Mesenchymal stem cell (in vitro differentiated cells and primary cell): Measurements from ENCODE around the gene LCP1.

Experiments
- DNase-seq: peaks from one replicate; pipeline ENCODE4 v3.0.0-alpha.2; 2013
- H2AFZ ChIP-seq: one replicate; pipeline ENCODE4 v1.6.1; 2013; ENCODE audit warnings: low read depth, mild to moderate bottlenecking, control low read depth, inconsistent platforms, low read length, moderate library complexity
- H2AK5ac ChIP-seq: 2 replicates; pipeline ENCODE4 v1.6.1; 2013; ENCODE audit warnings: low read length, moderate library complexity, mild to moderate bottlenecking, inconsistent platforms; ENCODE audit not compliant: severe bottlenecking
- H2BK120ac ChIP-seq: one replicate; pipeline ENCODE4 v1.6.1; 2013; ENCODE audit warnings: low read depth, mild to moderate bottlenecking, inconsistent platforms, low read length, moderate library complexity
- H2BK12ac ChIP-seq, 2 experiments: one replicate each; pipeline ENCODE4 v1.6.1; 2013; ENCODE audit warnings: inconsistent platforms in 2 of 2, low read length in 2 of 2, mild to moderate bottlenecking in 2 of 2, moderate library complexity in 2 of 2, control low read depth in 1 of 2
- H2BK15ac ChIP-seq: one replicate; pipeline ENCODE4 v1.6.1; 2013; ENCODE audit warnings: mild to moderate bottlenecking, low read depth, inconsistent platforms; ENCODE audit not compliant: poor library complexity, severe bottlenecking
- H2BK5ac ChIP-seq: 2 replicates; pipeline ENCODE4 v1.6.1; 2013; ENCODE audit warnings: low read depth, mild to moderate bottlenecking, low read length, control low read depth, inconsistent platforms; ENCODE audit not compliant: poor library complexity, severe bottlenecking
- H3K14ac ChIP-seq, 2 experiments: one replicate each; pipeline ENCODE4 v1.6.1; 2013; ENCODE audit warnings: inconsistent platforms in 2 of 2, low read length in 2 of 2, control low read depth in 1 of 2, mild to moderate bottlenecking in 1 of 2, moderate library complexity in 1 of 2
- H3K18ac ChIP-seq, 2 experiments: one replicate each; pipeline ENCODE4 v1.6.1; 2013; ENCODE audit warnings: inconsistent platforms in 2 of 2, low read length in 2 of 2, control low read depth in 1 of 2, low read depth in 1 of 2, mild to moderate bottlenecking in 1 of 2
- H3K23ac ChIP-seq, 2 experiments: one replicate each; pipeline ENCODE4 v1.6.1; 2013; ENCODE audit warnings: inconsistent platforms in 2 of 2, low read length in 2 of 2, mild to moderate bottlenecking in 2 of 2, moderate library complexity in 2 of 2, control low read depth in 1 of 2
- H3K27ac ChIP-seq: 2 replicates; pipeline ENCODE4 v1.5.1; 2013; ENCODE audit warnings: mild to moderate bottlenecking, moderate library complexity, low read length, control low read depth, inconsistent platforms; ENCODE audit not compliant: poor library complexity, severe bottlenecking
- H3K27me3 ChIP-seq, 2 experiments: 2 replicates each; pipeline versions ENCODE4 v1.6.1 to v1.7.0; 2013; ENCODE audit warnings: low read length in 2 of 2, mild to moderate bottlenecking in 2 of 2, moderate library complexity in 2 of 2, control low read depth in 1 of 2, inconsistent platforms in 1 of 2; ENCODE audit not compliant: control insufficient read depth in 1 of 2, insufficient read depth in 1 of 2
- H3K36me3 ChIP-seq, 2 experiments: 2 replicates each; pipeline versions ENCODE4 v1.6.1 to v1.7.0; 2013; ENCODE audit warnings: low read length in 2 of 2, control low read depth in 1 of 2, inconsistent platforms in 1 of 2, low read depth in 1 of 2, mild to moderate bottlenecking in 1 of 2; ENCODE audit not compliant: insufficient read depth in 2 of 2, control insufficient read depth in 1 of 2
- H3K4ac ChIP-seq, 2 experiments: one replicate each; pipeline ENCODE4 v1.6.1; 2013; ENCODE audit warnings: inconsistent platforms in 2 of 2, low read length in 2 of 2, mild to moderate bottlenecking in 2 of 2, moderate library complexity in 2 of 2, control low read depth in 1 of 2, low read depth in 1 of 2
- H3K4me1 ChIP-seq: 2 replicates; pipeline ENCODE4 v1.6.1; 2013; ENCODE audit warnings: low read depth, low read length, control low read depth; ENCODE audit not compliant: control insufficient read depth, insufficient read depth
- H3K4me2 ChIP-seq: 2 replicates; pipeline ENCODE4 v1.6.1; 2013; ENCODE audit warnings: low read length, mild to moderate bottlenecking, inconsistent platforms; ENCODE audit not compliant: poor library complexity, severe bottlenecking
- H3K4me3 ChIP-seq, 2 experiments: 2 replicates each; pipeline versions ENCODE4 v1.5.1 to v1.7.0; 2013; ENCODE audit warnings: low read length in 2 of 2, mild to moderate bottlenecking in 2 of 2, control low read depth in 1 of 2, low read depth in 1 of 2; ENCODE audit not compliant: insufficient read depth in 1 of 2
- H3K79me1 ChIP-seq: replicated peaks from 2 replicates; pipeline ENCODE4 v1.6.1; 2013; ENCODE audit warnings: mild to moderate bottlenecking, control low read depth, low read length, inconsistent platforms; ENCODE audit not compliant: poor library complexity, severe bottlenecking
- H3K9ac ChIP-seq: 2 replicates; pipeline ENCODE4 v1.7.0; 2013; ENCODE audit warnings: mild to moderate bottlenecking, low read length, moderate library complexity
- H3K9me3 ChIP-seq: 2 replicates; pipeline ENCODE4 v1.7.0; 2013; ENCODE audit warnings: mild to moderate bottlenecking, low read length; ENCODE audit not compliant: control insufficient read depth
- H4K8ac ChIP-seq: one replicate; pipeline ENCODE4 v1.6.1; 2013; ENCODE audit warnings: inconsistent platforms, mild to moderate bottlenecking, low read length, moderate library complexity
- H4K91ac ChIP-seq: one replicate; pipeline ENCODE4 v1.6.1; 2013; ENCODE audit warnings: mild to moderate bottlenecking, low read length, inconsistent platforms
- WGBS: methylation state at CpG from one replicate; pipeline ENCODE4 v1.1.7; 2013; ENCODE audit warnings: mixed read lengths; 5-methylcytosine and 5-hydroxymethylcytosine counted together

The LCP1 gene

GRCh38 chr13:46106839-46107371, 75.1 kb downstream of the LCP1 start:
- Histone ChIP-seq H2AFZ (no peak overlapping the region), H2BK120ac (no peak overlapping the region), H3K9ac (no peak overlapping the region), H3K36me3 (no peaks in the 10 kb centered on the region), H3K4me2 (no peak overlapping the region), H3K9me3 (no peaks in the 10 kb centered on the region), H3K18ac (no peak overlapping the region), H3K27ac (no peak overlapping the region), H4K91ac (no peak overlapping the region), H3K4ac (no peak overlapping the region), H2AK5ac (no peak overlapping the region), H3K79me1 (no peaks in the 10 kb centered on the region), H3K27me3 (no peaks in the 10 kb centered on the region), H3K4me3 (no peak overlapping the region), H2BK12ac (no peak overlapping the region), H2BK5ac (no peak overlapping the region), H3K23ac (no peak overlapping the region), H4K8ac (no peak overlapping the region), H3K14ac (no peak overlapping the region), H3K4me1 (peaks cover 3% of the 10 kb centered on the region), H2BK15ac (no peak overlapping the region)
- DNase-seq: no peak
- 67% methylated on average over 3 of the region's 4 CpGs for WGBS

GRCh38 chr13:46104868-46105267, 77.1 kb downstream of the LCP1 start, which contains the start of gene CPB2:
TSS of gene CPB2 (minus strand) at chr13:46105033. CDS start at chr13:46105009, 24 bp downstream.
- 92% methylated on average over 3 of the region's 4 CpGs for WGBS
- Histone ChIP-seq H3K23ac (no peak within 1 kb of the TSS), H2BK5ac (no peak within 1 kb of the TSS), H3K14ac (no peak within 1 kb of the TSS), H3K79me1 (no peaks in the 10 kb centered on the region), H2BK15ac (no peak within 1 kb of the TSS), H3K4me1 (peaks cover 4% of the 10 kb centered on the region), H2AFZ (no peak within 1 kb of the TSS), H2AK5ac (no peak within 1 kb of the TSS), H3K9me3 (no peaks in the 10 kb centered on the region), H2BK12ac (no peak within 1 kb of the TSS), H3K9ac (no peak within 1 kb of the TSS), H3K27ac (no peak within 1 kb of the TSS), H3K4me3 (no peak within 1 kb of the TSS), H3K36me3 (no peaks in the 10 kb centered on the region), H3K4me2 (no peak within 1 kb of the TSS), H3K27me3 (no peaks in the 10 kb centered on the region), H4K91ac (no peak within 1 kb of the TSS), H4K8ac (no peak within 1 kb of the TSS), H3K4ac (no peak within 1 kb of the TSS), H3K18ac (no peak within 1 kb of the TSS), H2BK120ac (no peak within 1 kb of the TSS)
- DNase-seq: no peak

GRCh38 chr13:46103037-46103436, 78.9 kb downstream of the LCP1 start:
- DNase-seq: no peak
- Histone ChIP-seq H3K23ac (no peak overlapping the region), H3K4me2 (no peak overlapping the region), H3K36me3 (no peaks in the 10 kb centered on the region), H2AFZ (no peak overlapping the region), H3K18ac (no peak overlapping the region), H4K8ac (no peak overlapping the region), H2BK12ac (no peak overlapping the region), H3K14ac (no peak overlapping the region), H2BK15ac (no peak overlapping the region), H3K27me3 (no peaks in the 10 kb centered on the region), H2AK5ac (no peak overlapping the region), H3K27ac (no peak overlapping the region), H2BK5ac (no peak overlapping the region), H3K4ac (no peak overlapping the region), H3K4me3 (no peak overlapping the region), H3K9me3 (no peaks in the 10 kb centered on the region), H3K79me1 (no peaks in the 10 kb centered on the region), H4K91ac (no peak overlapping the region), H3K4me1 (peaks cover 2% of the 10 kb centered on the region), H2BK120ac (no peak overlapping the region), H3K9ac (no peak overlapping the region)
- 94% methylated on average over 6 of the region's 7 CpGs for WGBS

GRCh38 chr13:46102255-46102605, 79.7 kb downstream of the LCP1 start:
- no peak overlapping the region for H3K4me3 ChIP-seq
- H2BK12ac ChIP-seq: no peak overlapping the region
- no peak overlapping the region for H3K4ac ChIP-seq
- no peak overlapping the region for H2BK15ac ChIP-seq
- no peak overlapping the region for H2AK5ac ChIP-seq
- no peak overlapping the region for H4K8ac ChIP-seq
- no peaks in the 10 kb centered on the region for H3K36me3 ChIP-seq
- no peak overlapping the region for H3K23ac ChIP-seq
- peaks cover 2% of the 10 kb centered on the region for H3K4me1 ChIP-seq
- H3K27ac ChIP-seq: no peak overlapping the region
- no peak overlapping the region for H2BK5ac ChIP-seq
- no peaks in the 10 kb centered on the region for H3K27me3 ChIP-seq
- H3K9me3 ChIP-seq: no peaks in the 10 kb centered on the region
- H3K9ac ChIP-seq: no peak overlapping the region
- H3K14ac ChIP-seq: no peak overlapping the region
- H3K18ac ChIP-seq: no peak overlapping the region
- DNase-seq: no peak
- no peak overlapping the region for H2AFZ ChIP-seq
- H3K79me1 ChIP-seq: no peaks in the 10 kb centered on the region
- H3K4me2 ChIP-seq: no peak overlapping the region
- no peak overlapping the region for H2BK120ac ChIP-seq
- H4K91ac ChIP-seq: no peak overlapping the region
